Measurements from ENCODE around the gene PUS10.

DNA sequence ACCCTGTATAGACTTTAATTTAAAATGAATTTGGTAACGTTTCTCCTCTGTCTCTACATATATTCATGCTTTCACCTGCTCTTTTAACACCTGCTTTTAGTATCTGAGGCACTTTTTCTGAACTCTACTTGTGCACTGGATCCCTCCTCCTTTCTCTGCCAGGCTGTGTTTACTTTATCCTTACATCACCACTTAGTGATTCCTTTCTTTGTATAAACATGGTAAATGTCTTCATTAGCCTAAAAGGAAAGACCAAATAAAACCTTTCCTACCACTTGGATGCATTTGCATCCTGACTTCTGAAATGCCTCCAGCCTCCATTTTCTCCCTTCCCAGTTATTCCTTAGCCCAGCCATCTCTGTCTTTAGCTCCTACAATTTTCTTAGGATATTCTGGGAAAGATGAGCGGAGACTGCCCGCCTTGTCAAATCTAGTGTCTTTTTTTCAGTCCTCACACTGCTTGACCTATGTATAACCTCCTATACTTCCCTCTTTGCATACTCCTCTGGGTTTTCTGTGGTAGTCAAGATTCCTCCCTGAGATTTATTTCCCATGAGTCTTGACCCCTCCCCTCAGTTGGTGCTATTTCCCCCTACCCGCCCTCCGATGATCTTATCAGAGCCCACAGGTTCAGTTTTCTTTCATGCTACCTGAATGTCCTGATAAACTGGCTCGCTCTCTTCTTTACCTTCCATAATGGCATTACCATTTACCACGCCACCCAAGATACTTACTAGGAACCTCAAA, 91.9 kb downstream of the PUS10 start:
- TF ChIP-seq, protein P1, sequence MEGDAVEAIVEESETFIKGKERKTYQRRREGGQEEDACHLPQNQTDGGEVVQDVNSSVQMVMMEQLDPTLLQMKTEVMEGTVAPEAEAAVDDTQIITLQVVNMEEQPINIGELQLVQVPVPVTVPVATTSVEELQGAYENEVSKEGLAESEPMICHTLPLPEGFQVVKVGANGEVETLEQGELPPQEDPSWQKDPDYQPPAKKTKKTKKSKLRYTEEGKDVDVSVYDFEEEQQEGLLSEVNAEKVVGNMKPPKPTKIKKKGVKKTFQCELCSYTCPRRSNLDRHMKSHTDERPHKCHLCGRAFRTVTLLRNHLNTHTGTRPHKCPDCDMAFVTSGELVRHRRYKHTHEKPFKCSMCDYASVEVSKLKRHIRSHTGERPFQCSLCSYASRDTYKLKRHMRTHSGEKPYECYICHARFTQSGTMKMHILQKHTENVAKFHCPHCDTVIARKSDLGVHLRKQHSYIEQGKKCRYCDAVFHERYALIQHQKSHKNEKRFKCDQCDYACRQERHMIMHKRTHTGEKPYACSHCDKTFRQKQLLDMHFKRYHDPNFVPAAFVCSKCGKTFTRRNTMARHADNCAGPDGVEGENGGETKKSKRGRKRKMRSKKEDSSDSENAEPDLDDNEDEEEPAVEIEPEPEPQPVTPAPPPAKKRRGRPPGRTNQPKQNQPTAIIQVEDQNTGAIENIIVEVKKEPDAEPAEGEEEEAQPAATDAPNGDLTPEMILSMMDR (IDR thresholded peaks at IDR 0.05; ENCODE audit: insufficient read depth, low read length), result no peak
- TF ChIP-seq POLR2AphosphoS5 (IDR thresholded peaks at IDR 0.05; ENCODE audit: low read depth), result no peak; the same call in 1 of the 2 replicates
- no peak for TF ChIP-seq GABPA (IDR thresholded peaks at IDR 0.05; ENCODE audit: low read depth)
- no peak for TF ChIP-seq SPI1 (IDR thresholded peaks at IDR 0.05; ENCODE audit: borderline replicate concordance, low read depth)

Data from HL-60 (cell line).